Natural killer cell (primary cell): ENCODE measurements around the gene NTM. TPM values are rescaled to one million over a fixed set of nuclear protein-coding genes. Genes with fewer than 3 reads are reported as not detected.

Experiments
- ATAC-seq, 3 donors: fragments of 150-1000 bp in 2 of 3; fragments of 200-7000 bp in 1 of 3; cut with Tn5 transposase; 1 replicate in 1 of 3; 2 replicates in 2 of 3; pipeline ENCODE4 v1.10.0; 2021; ENCODE audit warnings: mild to moderate bottlenecking in 2 of 3, moderate library complexity in 2 of 3
- DNase-seq, 2 donors: peaks; one replicate each; pipeline versions ENCODE4 v3.0.0 to v3.0.0-alpha.2; 2013 to 2021; ENCODE audit warnings: mixed read lengths in 1 of 2
- H3K27ac ChIP-seq: one replicate; pipeline ENCODE4 v1.5.1; 2013; ENCODE audit warnings: mild to moderate bottlenecking, low read length
- H3K27me3 ChIP-seq: one replicate; pipeline ENCODE4 v1.6.1; 2013; ENCODE audit warnings: low read length; ENCODE audit not compliant: control insufficient read depth, insufficient read depth
- H3K36me3 ChIP-seq: one replicate; pipeline ENCODE4 v1.6.1; 2013; ENCODE audit warnings: low read length; ENCODE audit not compliant: control insufficient read depth, insufficient read depth
- H3K4me1 ChIP-seq: one replicate; pipeline ENCODE4 v1.6.1; 2013; ENCODE audit warnings: low read length; ENCODE audit not compliant: control insufficient read depth, insufficient read depth
- H3K4me3 ChIP-seq: one replicate; pipeline ENCODE4 v1.5.1; 2013; ENCODE audit warnings: low read length
- H3K9me3 ChIP-seq: one replicate; pipeline ENCODE4 v1.6.1; 2013; ENCODE audit warnings: low read length; ENCODE audit not compliant: control insufficient read depth, insufficient read depth
- H3K27ac Mint-ChIP-seq, 2 donors: one replicate each; pipeline ENCODE4 v1.8.0; 2022; ENCODE audit warnings: mild to moderate bottlenecking in 2 of 2, mixed read lengths in 2 of 2, moderate library complexity in 1 of 2
- H3K27me3 Mint-ChIP-seq, 2 donors: one replicate each; pipeline ENCODE4 v1.8.0; 2022; ENCODE audit warnings: low read depth in 2 of 2, mixed read lengths in 2 of 2
- H3K36me3 Mint-ChIP-seq: one replicate; pipeline ENCODE4 v1.8.0; 2022; ENCODE audit warnings: mixed read lengths
- H3K4me1 Mint-ChIP-seq, 2 donors: one replicate each; pipeline ENCODE4 v1.8.0; 2022; ENCODE audit warnings: mixed read lengths in 2 of 2
- H3K4me3 Mint-ChIP-seq: one replicate; pipeline ENCODE4 v1.8.0; 2022; ENCODE audit warnings: mild to moderate bottlenecking, moderate library complexity, mixed read lengths
- H3K9me3 Mint-ChIP-seq, 2 donors: one replicate each; pipeline ENCODE4 v1.8.0; 2022; ENCODE audit warnings: mixed read lengths in 2 of 2
- CTCF ChIP-seq: fragments of 200-600 bp; IDR thresholded peaks from one replicate; pipeline ENCODE4 v1.8.0; 2022; ENCODE audit warnings: antibody characterized with exemption
- WGBS: methylation state at CpG from one replicate; pipeline ENCODE4 v1.1.7; 2013; ENCODE audit warnings: missing lambda C conversion rate; ENCODE audit not compliant: insufficient coverage; 5-methylcytosine and 5-hydroxymethylcytosine counted together
- intact Hi-C: fragments of 100-400 bp; cut with micrococcal nuclease; formaldehyde crosslinking; loops from one replicate; pipeline ENCODE4 v1.14.2; 2022
- total RNA-seq, 4 donors: library from RNA; stranded (reverse); fragments of 120-200 nt in 1 of 4; gene quantifications; one replicate each; pipeline versions ENCODE4 v1.2.3 to v1.2.4, GENCODE V29; 2013 to 2022

NTM gene
- total RNA-seq, 3 donors from 2014 or later (not counting 1 experiment from before 2014, with no cell fraction given) = not detected

DNA sequence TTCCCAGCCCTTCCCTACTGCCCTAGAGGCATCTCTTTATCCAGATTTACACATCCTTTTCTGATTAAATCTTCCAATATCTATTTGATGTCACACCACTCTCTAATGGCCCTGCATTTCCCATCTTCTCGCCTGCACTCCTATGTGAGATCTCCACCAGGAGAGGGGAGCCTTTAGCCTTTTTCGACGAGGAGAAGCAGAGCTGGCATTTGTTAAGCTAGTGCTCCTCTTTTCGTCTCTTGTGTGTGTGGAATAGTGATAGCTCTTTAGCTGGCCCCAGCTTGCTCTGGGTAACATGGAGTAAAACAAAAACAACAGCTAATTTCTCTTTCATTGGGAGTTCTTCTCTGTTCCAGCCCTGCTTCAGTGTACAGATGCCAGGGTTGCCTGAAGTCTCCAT is 536.5 kb downstream of the NTM start:
- H3K27ac ChIP-seq = no peak overlapping the region
- no peak overlapping the region for H3K4me3 Mint-ChIP-seq
- H3K4me3 ChIP-seq = no peak overlapping the region
- ATAC-seq (no peak), DNase-seq (no peak)
- WGBS = 67% methylated on average over 4 of the region's 4 CpGs
- H3K4me1 ChIP-seq = no peaks in the 10 kb centered on the region
- H3K9me3 ChIP-seq = no peaks in the 10 kb centered on the region
- no peaks in the 10 kb centered on the region for H3K4me1 Mint-ChIP-seq
- peaks cover 5% of the 10 kb centered on the region for H3K27me3 ChIP-seq
- intact Hi-C loops = no loop called here
- no peaks in the 10 kb centered on the region for H3K36me3 ChIP-seq
- no peak overlapping the region for H3K27ac Mint-ChIP-seq
- H3K9me3 Mint-ChIP-seq = peaks cover 2% of the 10 kb centered on the region in 2 donors
- H3K36me3 Mint-ChIP-seq = no peaks in the 10 kb centered on the region
- no peak for TF ChIP-seq CTCF
- H3K27me3 Mint-ChIP-seq = peaks cover 8 to 24% of the 10 kb centered on the region in 2 donors

DNA sequence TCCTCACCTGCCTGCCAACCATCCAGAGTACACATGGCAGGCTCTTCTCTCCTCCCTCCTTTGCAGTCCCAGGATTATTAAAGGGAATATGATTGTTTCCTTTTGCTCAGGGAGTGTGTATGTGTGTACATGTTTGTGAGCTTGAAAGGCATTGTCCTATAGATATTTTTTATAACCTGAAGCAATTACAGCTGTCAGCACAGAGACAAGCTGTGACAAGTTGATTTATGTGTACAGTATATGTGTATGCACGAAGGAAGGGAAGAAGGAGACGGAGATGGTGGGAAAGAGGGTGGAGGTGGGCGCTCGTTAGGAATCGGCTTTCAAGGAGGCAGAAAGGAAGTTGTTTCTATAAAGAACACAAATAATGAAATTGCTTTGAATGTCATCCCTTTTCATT is 537.0 kb downstream of the NTM start:
- DNase-seq (no peak), ATAC-seq (no peak)
- H3K4me1 ChIP-seq = no peaks in the 10 kb centered on the region
- Mint-ChIP-seq H3K4me3 (no peak overlapping the region), H3K27me3 (peaks cover 12 to 24% of the 10 kb centered on the region in 2 donors), H3K36me3 (no peaks in the 10 kb centered on the region), H3K9me3 (peaks cover 2% of the 10 kb centered on the region in 2 donors), H3K27ac (no peak overlapping the region), H3K4me1 (no peaks in the 10 kb centered on the region)
- no peaks in the 10 kb centered on the region for H3K9me3 ChIP-seq
- H3K36me3 ChIP-seq = no peaks in the 10 kb centered on the region
- H3K27me3 ChIP-seq = peaks cover 7% of the 10 kb centered on the region
- 70% methylated on average over 5 of the region's 5 CpGs for WGBS
- intact Hi-C loops = no loop called here
- no peak for TF ChIP-seq CTCF
- H3K27ac ChIP-seq = no peak overlapping the region
- no peak overlapping the region for H3K4me3 ChIP-seq

- H3K27ac Mint-ChIP-seq = no peak overlapping the region
- DNase-seq = no peak
- H3K9me3 Mint-ChIP-seq = no peaks in the 10 kb centered on the region
- intact Hi-C loops = no loop called here
- no peaks in the 10 kb centered on the region for H3K9me3 ChIP-seq
- no peak for TF ChIP-seq CTCF
- no peak for ATAC-seq
- H3K4me1 Mint-ChIP-seq = no peaks in the 10 kb centered on the region
- H3K4me3 ChIP-seq = no peak overlapping the region
- H3K27me3 ChIP-seq = peaks cover 7% of the 10 kb centered on the region
- no peaks in the 10 kb centered on the region for H3K4me1 ChIP-seq
- no peak overlapping the region for H3K4me3 Mint-ChIP-seq
- no peaks in the 10 kb centered on the region for H3K36me3 ChIP-seq
- no peaks in the 10 kb centered on the region for H3K36me3 Mint-ChIP-seq
- H3K27me3 Mint-ChIP-seq = peaks cover 16 to 24% of the 10 kb centered on the region in 2 donors
- H3K27ac ChIP-seq = no peak overlapping the region
- WGBS = 92% methylated on average over 1 of the region's 2 CpGs
These were observed 537.9 kb downstream of the NTM start for GRCh38 chr11:131908316-131908715.

DNA sequence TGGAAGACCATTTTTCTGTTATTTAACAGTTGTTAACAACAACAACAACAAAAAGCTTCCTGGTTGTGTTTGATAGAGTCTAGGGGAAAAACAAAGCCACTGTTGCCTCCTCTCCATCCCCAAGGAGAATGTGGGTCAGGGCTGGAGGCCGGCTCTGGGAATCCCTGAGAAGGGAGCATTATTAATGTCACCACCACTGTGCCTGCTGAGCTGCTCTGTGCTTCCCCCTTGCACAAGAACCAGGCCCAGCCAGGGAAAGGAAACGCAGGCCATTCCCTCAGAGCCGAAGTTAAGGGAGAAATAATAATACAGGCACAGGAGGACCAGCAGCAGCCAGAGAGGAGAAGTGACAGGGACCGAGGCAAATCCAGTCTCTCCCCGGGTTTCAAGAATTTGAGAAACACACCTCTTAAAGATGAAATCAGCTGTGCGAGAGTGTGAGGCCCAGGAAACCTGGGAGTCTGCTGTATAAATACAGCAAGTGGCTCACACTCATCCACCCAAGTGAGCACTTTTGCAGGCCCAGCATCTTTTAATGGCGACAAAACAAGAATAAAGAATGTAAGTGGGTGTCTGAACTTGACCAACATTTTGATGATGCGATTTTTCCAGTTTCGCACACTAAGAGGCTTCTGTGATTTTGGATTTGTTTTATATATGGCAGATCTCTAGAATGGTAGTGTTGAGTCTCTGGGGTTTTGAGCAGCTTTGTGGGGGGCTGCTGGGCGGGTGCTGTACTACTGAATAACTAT is 539.2 kb downstream of the NTM start:
- DNase-seq (no peak), ATAC-seq (no peak)
- Mint-ChIP-seq H3K36me3 (no peaks in the 10 kb centered on the region), H3K27ac (no peak overlapping the region), H3K9me3 (no peaks in the 10 kb centered on the region), H3K27me3 (peaks cover 18 to 24% of the 10 kb centered on the region in 2 donors), H3K4me3 (no peak overlapping the region), H3K4me1 (no peaks in the 10 kb centered on the region)
- no peak for TF ChIP-seq CTCF
- no peaks in the 10 kb centered on the region for H3K36me3 ChIP-seq
- H3K27me3 ChIP-seq = peaks cover 7% of the 10 kb centered on the region
- 57% methylated on average over 10 of the region's 10 CpGs for WGBS
- H3K9me3 ChIP-seq = no peaks in the 10 kb centered on the region
- intact Hi-C loops = no loop called here
- H3K4me3 ChIP-seq = no peak overlapping the region
- H3K27ac ChIP-seq = no peak overlapping the region
- H3K4me1 ChIP-seq = no peaks in the 10 kb centered on the region
